NB4 (cell line): ENCODE measurements around the gene RAB1A.

ENCODE experiments used
- DNase-seq: peaks from one replicate; pipeline ENCODE4 v3.0.0; 2010; ENCODE audit warnings: low read depth
- H3K4me3 ChIP-seq: one replicate; pipeline ENCODE4 v1.5.1; 2011; ENCODE audit warnings: mild to moderate bottlenecking, low read depth, low read length, moderate library complexity
- MAX ChIP-seq: IDR thresholded peaks from 2 replicates; pipeline ENCODE4 v1.6.1; 2011; ENCODE audit warnings: low read depth, low read length
- MYC ChIP-seq: IDR thresholded peaks from 2 replicates; pipeline ENCODE4 v1.6.1; 2011; ENCODE audit warnings: low read depth, low read length
- POLR2A ChIP-seq: IDR thresholded peaks from 2 replicates; pipeline ENCODE4 v1.6.1; 2011; ENCODE audit warnings: mild to moderate bottlenecking; ENCODE audit not compliant: insufficient read length; ENCODE audit errors: extremely low read depth
- TF ChIP-seq, protein P1 (sequence below): IDR thresholded peaks from one replicate; pipeline ENCODE4 v1.5.1; 2012; ENCODE audit warnings: low read depth, low read length

Gene RAB1A

DNA sequence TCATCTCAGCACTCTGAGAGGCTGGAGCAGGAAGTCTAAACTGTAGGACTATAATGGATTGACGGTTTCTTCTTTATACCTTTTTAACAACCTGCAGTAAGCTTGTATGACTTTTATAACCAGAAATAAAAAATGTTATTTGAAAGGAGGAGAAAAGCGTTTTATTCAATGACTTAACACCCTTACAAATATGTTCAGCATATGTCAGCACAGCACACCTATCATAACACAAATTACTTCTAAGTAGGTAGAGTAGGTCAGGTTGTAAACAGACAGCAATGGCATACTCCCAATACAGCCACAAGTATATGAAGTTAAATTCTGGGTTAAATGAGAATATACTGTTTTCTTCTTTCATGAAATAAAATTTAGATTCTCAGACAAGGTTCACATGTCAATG, 16.1 kb downstream of the RAB1A start:
- TF ChIP-seq MAX (no peak), POLR2A (no peak), MYC (no peak)
- TF ChIP-seq, protein P1, sequence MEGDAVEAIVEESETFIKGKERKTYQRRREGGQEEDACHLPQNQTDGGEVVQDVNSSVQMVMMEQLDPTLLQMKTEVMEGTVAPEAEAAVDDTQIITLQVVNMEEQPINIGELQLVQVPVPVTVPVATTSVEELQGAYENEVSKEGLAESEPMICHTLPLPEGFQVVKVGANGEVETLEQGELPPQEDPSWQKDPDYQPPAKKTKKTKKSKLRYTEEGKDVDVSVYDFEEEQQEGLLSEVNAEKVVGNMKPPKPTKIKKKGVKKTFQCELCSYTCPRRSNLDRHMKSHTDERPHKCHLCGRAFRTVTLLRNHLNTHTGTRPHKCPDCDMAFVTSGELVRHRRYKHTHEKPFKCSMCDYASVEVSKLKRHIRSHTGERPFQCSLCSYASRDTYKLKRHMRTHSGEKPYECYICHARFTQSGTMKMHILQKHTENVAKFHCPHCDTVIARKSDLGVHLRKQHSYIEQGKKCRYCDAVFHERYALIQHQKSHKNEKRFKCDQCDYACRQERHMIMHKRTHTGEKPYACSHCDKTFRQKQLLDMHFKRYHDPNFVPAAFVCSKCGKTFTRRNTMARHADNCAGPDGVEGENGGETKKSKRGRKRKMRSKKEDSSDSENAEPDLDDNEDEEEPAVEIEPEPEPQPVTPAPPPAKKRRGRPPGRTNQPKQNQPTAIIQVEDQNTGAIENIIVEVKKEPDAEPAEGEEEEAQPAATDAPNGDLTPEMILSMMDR, result no peak
- H3K4me3 ChIP-seq, result no peak overlapping the region
- DNase-seq, result no peak

DNA sequence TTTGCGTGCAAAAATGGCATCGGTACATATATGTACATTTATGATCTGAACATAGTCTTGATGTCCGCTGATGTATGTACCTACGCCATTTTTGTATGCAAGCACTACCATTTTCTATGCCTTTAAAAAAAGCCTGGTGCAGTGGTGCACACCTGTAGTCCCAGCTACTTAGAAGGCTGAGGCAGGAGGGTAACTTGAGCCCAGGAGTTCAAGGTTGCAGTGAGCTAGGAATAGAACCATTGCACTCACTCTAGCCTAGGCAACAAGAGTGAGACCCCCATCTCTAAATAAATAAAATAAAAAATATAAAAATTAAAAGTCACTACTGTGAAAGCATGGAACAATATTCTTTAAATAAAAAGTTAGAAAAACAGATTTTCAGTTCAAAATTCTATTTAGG, 16.7 kb downstream of the RAB1A start:
- no peak for DNase-seq
- H3K4me3 ChIP-seq, result no peak overlapping the region
- no peak for TF ChIP-seq MYC
- TF ChIP-seq POLR2A, result no peak
- no peak for TF ChIP-seq MAX
- TF ChIP-seq, protein P1, result no peak

DNA sequence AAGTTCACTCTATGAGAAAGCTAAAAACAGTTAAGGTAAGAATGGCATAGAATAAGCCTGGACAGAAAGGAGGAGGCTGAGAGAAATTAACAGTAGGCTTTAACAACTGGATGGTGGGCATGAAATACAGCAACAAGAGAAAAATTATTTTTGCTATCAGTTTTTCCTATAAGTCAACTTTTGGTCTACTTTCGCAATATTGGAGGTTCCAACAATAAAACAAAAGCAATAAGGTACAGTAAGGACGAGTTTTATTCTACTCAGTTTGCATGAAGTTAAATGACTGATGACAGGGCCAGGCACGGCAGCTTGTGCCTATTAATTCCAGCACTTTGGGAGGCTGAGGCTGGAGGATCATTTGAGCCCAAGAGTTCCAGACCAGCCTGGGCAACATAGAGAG, 17.3 kb downstream of the RAB1A start:
- DNase-seq, result peak; percentile 21
- TF ChIP-seq MAX, result no peak
- no peak overlapping the region for H3K4me3 ChIP-seq

DNA sequence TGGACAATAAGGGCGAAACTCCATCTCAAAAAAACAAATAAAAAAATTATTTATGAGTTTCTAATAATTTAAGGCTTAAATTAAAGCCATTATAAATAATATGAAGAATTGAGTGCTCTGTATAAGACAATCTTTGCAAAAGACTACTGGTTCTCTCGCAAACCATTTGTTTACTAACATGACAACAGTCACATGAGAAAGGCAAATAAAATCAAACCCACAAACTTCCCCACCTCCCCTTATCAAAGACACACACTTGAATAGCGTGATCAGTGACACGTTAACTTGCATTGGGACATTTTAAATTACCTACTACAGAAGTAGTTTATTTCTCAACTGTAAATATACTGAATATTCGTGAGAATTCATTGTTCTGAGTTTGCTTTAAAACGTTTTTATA, 21.1 kb downstream of the RAB1A start:
- DNase-seq, result no peak
- TF ChIP-seq MYC (no peak), POLR2A (no peak), MAX (no peak)
- TF ChIP-seq, protein P1, result no peak
- H3K4me3 ChIP-seq, result no peak overlapping the region

- H3K4me3 ChIP-seq, result no peak overlapping the region
- no peak for TF ChIP-seq MYC
- no peak for TF ChIP-seq MAX
- TF ChIP-seq, protein P1, result no peak
- TF ChIP-seq POLR2A, result no peak
- no peak for DNase-seq
Observed at GRCh38 chr2:65107530-65107929, 22.4 kb downstream of the RAB1A start.

GRCh38 chr2:65103013-65103715, 26.7 kb downstream of the RAB1A start:
- no peak overlapping the region for H3K4me3 ChIP-seq
- TF ChIP-seq MYC, result no peak
- TF ChIP-seq POLR2A, result no peak
- TF ChIP-seq, protein P1, result no peak
- TF ChIP-seq MAX, result no peak
- DNase-seq, result no peak
